ENCODE data around the gene PLAAT3.
"Not testable (repeated sequence)": the region's sequence is repeated elsewhere in the genome, so short reads cannot be mapped to it uniquely, and the experiment has no call there.

The PLAAT3 gene

GRCh38 chr11:63567044-63567840, 47.0 kb downstream of the PLAAT3 start:
- peak; percentile 99 for DNase-seq (ENCODE audit: low spot score)

GRCh38 chr11:63564784-63565350, 49.4 kb downstream of the PLAAT3 start:
- DNase-seq (ENCODE audit: low spot score) = peak; percentile 15

GRCh38 chr11:63564056-63564774, 50.0 kb downstream of the PLAAT3 start:
- DNase-seq (ENCODE audit: low spot score) = peak; percentile 67

GRCh38 chr11:63563201-63564055, 50.8 kb downstream of the PLAAT3 start, which contains the start of gene PLAAT2:
Gene PLAAT2 (minus strand): TSS chr11:63563379. CDS start chr11:63563324, 55 bp downstream.
- DNase-seq (ENCODE audit: low spot score) = no peak

GRCh38 chr11:63560506-63561180, 53.6 kb downstream of the PLAAT3 start:
- peak; percentile 56 for DNase-seq (ENCODE audit: low spot score)

GRCh38 chr11:63558459-63559157, 55.6 kb downstream of the PLAAT3 start:
- DNase-seq (ENCODE audit: low spot score) = no peak

GRCh38 chr11:63557570-63557969, 56.7 kb downstream of the PLAAT3 start:
- DNase-seq (ENCODE audit: low spot score) = no peak

GRCh38 chr11:63556404-63557013, 57.7 kb downstream of the PLAAT3 start:
- no peak for DNase-seq (ENCODE audit: low spot score)

GRCh38 chr11:63554877-63555223, 59.4 kb downstream of the PLAAT3 start:
- no peak for DNase-seq (ENCODE audit: low spot score)

GRCh38 chr11:63553759-63554158, 60.5 kb downstream of the PLAAT3 start:
- DNase-seq (ENCODE audit: low spot score) = peak; percentile 25

GRCh38 chr11:63552921-63553320, 61.3 kb downstream of the PLAAT3 start:
- DNase-seq (ENCODE audit: low spot score) = no peak

- no peak for DNase-seq (ENCODE audit: low spot score)
Measured at GRCh38 chr11:63551889-63552266, 62.4 kb downstream of the PLAAT3 start.

GRCh38 chr11:63551091-63551888, 62.9 kb downstream of the PLAAT3 start:
- DNase-seq (ENCODE audit: low spot score) = no peak

GRCh38 chr11:63550156-63550700, 64.0 kb downstream of the PLAAT3 start:
- not testable (repeated sequence) for DNase-seq (ENCODE audit: low spot score)

- DNase-seq (ENCODE audit: low spot score) = no peak
Measured at GRCh38 chr11:63549411-63549810, 64.8 kb downstream of the PLAAT3 start.

- DNase-seq (ENCODE audit: low spot score) = no peak
Measured at GRCh38 chr11:63548178-63548577, 66.1 kb downstream of the PLAAT3 start.

- no peak for DNase-seq (ENCODE audit: low spot score)
Measured at GRCh38 chr11:63547061-63547460, 67.2 kb downstream of the PLAAT3 start.

GRCh38 chr11:63543711-63544110, 70.5 kb downstream of the PLAAT3 start:
- DNase-seq (ENCODE audit: low spot score) = no peak

GRCh38 chr11:63542506-63542905, 71.7 kb downstream of the PLAAT3 start:
- DNase-seq (ENCODE audit: low spot score) = not testable (repeated sequence)

All from kidney tubule cell (primary cell).